ENCODE measurements around the gene BRPF1. TPM values are rescaled to one million over a fixed set of nuclear protein-coding genes. Genes with fewer than 3 reads are reported as not detected.

Gene BRPF1
- total and polyA plus RNA-seq, 4 experiments from 2014 or later, result 3.0 to 40.5 (median 31.8) TPM

DNA sequence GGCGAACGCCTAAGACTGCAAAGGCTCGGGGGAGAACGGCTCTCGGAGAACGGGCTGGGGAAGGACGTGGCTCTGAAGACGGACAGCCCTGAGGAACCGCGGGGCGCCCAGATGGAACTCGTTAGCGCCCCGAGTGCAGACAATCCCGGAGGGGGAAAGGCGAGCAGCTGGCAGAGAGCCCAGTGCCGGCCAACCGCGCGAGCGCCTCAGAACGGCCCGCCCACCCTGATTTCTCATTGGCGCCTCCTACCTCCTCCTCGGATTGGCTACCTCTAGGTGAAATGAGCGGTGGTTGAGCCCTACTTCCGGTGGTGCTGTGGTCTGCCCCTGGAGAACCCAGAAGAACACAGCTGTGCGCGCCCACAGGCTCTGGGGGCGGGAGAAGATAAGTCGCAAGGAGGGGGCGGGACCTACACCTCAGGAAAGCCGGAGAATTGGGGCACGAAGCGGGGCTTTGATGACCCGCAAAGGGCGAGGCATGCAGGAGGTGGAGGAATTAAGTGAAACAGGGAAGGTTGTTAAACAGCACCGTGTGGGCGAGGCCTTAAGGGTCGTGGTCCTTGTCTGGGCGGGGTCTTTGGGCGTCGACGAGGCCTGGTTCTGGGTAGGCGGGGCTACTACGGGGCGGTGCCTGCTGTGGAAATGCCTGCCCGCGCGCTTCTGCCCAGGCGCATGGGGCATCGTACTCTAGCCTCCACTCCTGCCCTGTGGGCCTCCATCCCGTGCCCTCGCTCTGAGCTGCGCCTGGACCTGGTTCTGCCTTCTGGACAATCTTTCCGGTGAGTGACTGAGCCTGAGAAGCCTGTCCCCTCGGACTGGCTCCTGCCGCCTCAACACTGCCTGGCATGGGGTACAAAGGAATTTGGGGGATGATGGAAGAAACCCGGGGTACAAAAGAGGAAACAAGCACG lies 18.4 kb downstream of the BRPF1 start, which contains the start of gene OGG1:
Gene OGG1 (plus strand): TSS at position 308 of the 911 bp plus-strand sequence. CDS start 335 bp downstream, at position 643.
- H3K4me1 Mint-ChIP-seq, result peaks cover 25 to 54% (median 39%) of the 10 kb centered on the region in 4 donors
- Histone ChIP-seq H3K27ac (ENCODE audit: low read depth, low read length) (peak within 1 kb of the TSS; percentile 59), H3K9me3 (ENCODE audit: control insufficient read depth in 1 of 2, low read length in 2 of 2) (no peaks in the 10 kb centered on the region), H3K36me3 (ENCODE audit: insufficient read depth, low read length) (peaks cover 43% of the 10 kb centered on the region), H3K4me3 (ENCODE audit: low read length in 2 of 2) (peak within 1 kb of the TSS; percentile 58 to 92), H3K27me3 (ENCODE audit: insufficient read depth, low read length) (no peaks in the 10 kb centered on the region), H3K4me1 (ENCODE audit: insufficient read depth, low read length) (peaks cover 38% of the 10 kb centered on the region)
- CTCF ChIA-PET (ENCODE audit: partially characterized antibody), result interaction anchor here (0.8 to 3.2 kb wide), 6 partner anchors 10 to 60 kb away, joined by 3 to 17 read pairs (median 4); partner anchors contain the start of genes BRPF1 and TTLL3
- peak within 1 kb of the TSS; percentile 93 to 98 (median 95) for H3K27ac Mint-ChIP-seq
- H3K9me3 Mint-ChIP-seq, result no peaks in the 10 kb centered on the region
- POLR2A ChIA-PET (ENCODE audit: partially characterized antibody), result interaction anchor here (0.9 to 4.1 kb wide), 16 partner anchors 10 to 353 kb away, joined by 3 to 60 read pairs (median 8); partner anchors contain the start of genes ARPC4, BRPF1, CAMK1 and CRELD1
- no peaks in the 10 kb centered on the region for H3K27me3 Mint-ChIP-seq
- DNase-seq, result peak; percentile 95 to 98 (median 96)
- intact Hi-C loops (cut with micrococcal nuclease), result loop anchor here (1.0 kb wide), 7 partner anchors 19 to 354 kb away; partner anchors contain the start of genes BRPF1, CRELD1, JAGN1 and MTMR14
- H3K4me3 Mint-ChIP-seq, result peak within 1 kb of the TSS; percentile 88 to 98 (median 96)
- peaks cover 29 to 68% of the 10 kb centered on the region in 2 donors for H3K36me3 Mint-ChIP-seq

DNA sequence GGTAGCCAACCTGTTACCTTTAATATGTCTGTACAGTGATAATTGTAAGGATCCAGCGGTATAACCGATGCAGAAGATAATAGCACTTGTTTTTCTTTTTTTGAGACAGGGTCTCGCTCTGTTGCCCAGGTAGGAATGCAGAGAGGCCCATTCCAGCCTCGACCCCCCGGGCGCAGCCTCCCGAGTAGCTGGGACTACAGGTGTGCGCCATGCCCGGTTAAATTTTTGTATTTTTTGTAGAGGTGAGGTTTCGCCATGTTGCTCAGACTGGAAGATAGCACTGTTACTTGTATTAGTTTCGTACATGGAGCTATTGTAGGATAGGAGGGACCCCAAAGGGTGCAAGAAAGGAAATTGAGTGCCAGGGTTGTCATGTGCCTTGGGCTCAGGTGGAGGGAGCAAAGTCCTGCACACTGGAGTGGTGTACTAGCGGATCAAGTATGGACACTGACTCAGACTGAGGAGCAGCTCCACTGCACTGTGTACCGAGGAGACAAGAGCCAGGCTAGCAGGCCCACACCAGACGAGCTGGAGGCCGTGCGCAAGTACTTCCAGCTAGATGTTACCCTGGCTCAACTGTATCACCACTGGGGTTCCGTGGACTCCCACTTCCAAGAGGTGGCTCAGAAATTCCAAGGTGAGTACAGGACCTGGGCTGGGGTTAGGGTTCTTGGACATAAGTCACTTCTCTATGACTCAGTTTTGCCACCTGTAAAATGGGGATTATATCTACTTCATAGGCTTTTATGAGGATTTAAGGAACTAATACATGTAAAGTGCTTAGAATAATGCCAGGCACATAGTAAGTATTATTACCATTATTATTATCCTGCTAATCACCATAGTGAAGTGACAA lies 19.2 kb downstream of the BRPF1 start:
- no peaks in the 10 kb centered on the region for H3K27me3 Mint-ChIP-seq
- CTCF ChIA-PET (ENCODE audit: partially characterized antibody), result interaction anchor here (0.7 kb wide), 1 partner anchor 19 kb away, joined by 3 read pairs; the partner anchor contains the start of gene BRPF1
- no peaks in the 10 kb centered on the region for H3K9me3 ChIP-seq (ENCODE audit: control insufficient read depth in 1 of 2, low read length in 2 of 2)
- POLR2A ChIA-PET (ENCODE audit: partially characterized antibody), result interaction anchor here (1.1 to 4.1 kb wide), 11 partner anchors 11 to 354 kb away, joined by 3 to 60 read pairs (median 14); partner anchors contain the start of genes ARPC4, BRPF1, CAMK1 and CRELD1
- peak overlapping the region; percentile 59 for H3K27ac ChIP-seq (ENCODE audit: low read depth, low read length)
- H3K36me3 Mint-ChIP-seq, result peaks cover 30 to 62% of the 10 kb centered on the region in 2 donors
- no peaks in the 10 kb centered on the region for H3K27me3 ChIP-seq (ENCODE audit: insufficient read depth, low read length)
- peak overlapping the region; percentile 88 to 98 (median 96) for H3K4me3 Mint-ChIP-seq
- H3K4me1 ChIP-seq (ENCODE audit: insufficient read depth, low read length), result peaks cover 47% of the 10 kb centered on the region
- H3K4me3 ChIP-seq (ENCODE audit: low read length in 2 of 2), result peak overlapping the region; percentile 58 to 92
- H3K27ac Mint-ChIP-seq, result peak overlapping the region; percentile 93 to 98 (median 95)
- peaks cover 34% of the 10 kb centered on the region for H3K36me3 ChIP-seq (ENCODE audit: insufficient read depth, low read length)
- H3K9me3 Mint-ChIP-seq, result no peaks in the 10 kb centered on the region
- H3K4me1 Mint-ChIP-seq, result peaks cover 29 to 62% (median 42%) of the 10 kb centered on the region in 4 donors
- intact Hi-C loops (cut with micrococcal nuclease), result loop anchor here (1.0 kb wide), 2 partner anchors 140 to 354 kb away; partner anchors contain the start of gene JAGN1
- DNase-seq, result no peak

DNA sequence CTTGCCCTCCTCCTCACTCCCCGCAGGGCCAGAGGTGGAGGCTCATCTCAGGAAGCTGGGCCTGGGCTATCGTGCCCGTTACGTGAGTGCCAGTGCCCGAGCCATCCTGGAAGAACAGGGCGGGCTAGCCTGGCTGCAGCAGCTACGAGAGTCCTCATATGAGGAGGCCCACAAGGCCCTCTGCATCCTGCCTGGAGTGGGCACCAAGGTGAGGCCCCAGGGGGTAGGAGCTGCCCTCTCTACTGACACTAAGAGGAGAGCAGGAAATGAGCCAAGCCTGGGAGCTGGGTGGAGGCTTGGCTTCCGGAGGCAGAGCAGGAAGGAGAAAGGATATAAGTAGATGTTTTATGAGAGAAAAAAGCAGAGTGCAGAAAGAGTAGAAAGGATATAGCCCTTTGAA lies 23.1 kb downstream of the BRPF1 start:
- H3K27me3 ChIP-seq (ENCODE audit: insufficient read depth, low read length), result no peaks in the 10 kb centered on the region
- H3K36me3 Mint-ChIP-seq, result peaks cover 37 to 56% of the 10 kb centered on the region in 2 donors
- intact Hi-C loops (cut with micrococcal nuclease), result no loop called here
- H3K27me3 Mint-ChIP-seq, result no peaks in the 10 kb centered on the region
- no peak overlapping the region for H3K4me3 ChIP-seq (ENCODE audit: low read length in 2 of 2)
- DNase-seq, result no peak
- peaks cover 43% of the 10 kb centered on the region for H3K4me1 ChIP-seq (ENCODE audit: insufficient read depth, low read length)
- ChIA-PET CTCF (ENCODE audit: partially characterized antibody) (interaction anchor here (1.0 to 2.7 kb wide), 3 partner anchors 13 to 27 kb away, joined by 3 to 10 read pairs (median 4); no protein-coding TSS in a partner anchor), POLR2A (ENCODE audit: partially characterized antibody) (interaction anchor here (0.8 to 2.2 kb wide), 6 partner anchors 14 to 105 kb away, joined by 4 to 10 read pairs (median 4); partner anchors contain the start of genes ARPC4, MTMR14 and TADA3)
- H3K9me3 ChIP-seq (ENCODE audit: control insufficient read depth in 1 of 2, low read length in 2 of 2), result no peaks in the 10 kb centered on the region
- H3K27ac Mint-ChIP-seq, result peak overlapping the region; percentile 11 to 93 (median 77)
- no peaks in the 10 kb centered on the region for H3K9me3 Mint-ChIP-seq
- peak overlapping the region; percentile 6 for H3K27ac ChIP-seq (ENCODE audit: low read depth, low read length)
- peak overlapping the region; percentile 43 to 85 (median 70) for H3K4me3 Mint-ChIP-seq
- H3K36me3 ChIP-seq (ENCODE audit: insufficient read depth, low read length), result peaks cover 37% of the 10 kb centered on the region
- H3K4me1 Mint-ChIP-seq, result peaks cover 28 to 50% (median 36%) of the 10 kb centered on the region in 4 donors

DNA sequence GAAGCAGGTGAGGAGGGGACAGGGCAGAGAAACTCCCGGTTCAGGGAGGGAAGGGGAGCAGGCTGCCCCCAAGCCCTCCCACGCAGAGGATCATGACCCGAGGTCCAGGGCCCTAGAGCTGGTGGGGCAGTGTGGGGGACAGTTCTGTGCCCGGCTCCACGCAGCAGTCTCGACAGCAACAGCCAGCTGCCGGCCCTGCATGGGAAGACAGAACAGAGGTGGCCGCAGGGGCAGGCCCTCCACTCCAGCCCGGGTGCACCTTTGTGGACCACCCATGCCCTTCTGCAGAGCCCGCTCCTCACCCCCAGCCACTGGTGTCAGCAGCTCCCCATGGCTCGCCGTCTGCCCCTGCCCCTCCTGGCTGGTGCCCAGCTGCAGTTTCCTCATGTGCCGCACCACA lies 25.9 kb downstream of the BRPF1 start:
- Mint-ChIP-seq H3K36me3 (peaks cover 43% of the 10 kb centered on the region in 2 donors), H3K4me3 (no peak overlapping the region), H3K4me1 (peaks cover 13 to 24% (median 17%) of the 10 kb centered on the region in 4 donors), H3K27me3 (no peaks in the 10 kb centered on the region), H3K27ac (no peak overlapping the region), H3K9me3 (no peaks in the 10 kb centered on the region)
- H3K9me3 ChIP-seq (ENCODE audit: control insufficient read depth in 1 of 2, low read length in 2 of 2), result no peaks in the 10 kb centered on the region
- peaks cover 21% of the 10 kb centered on the region for H3K4me1 ChIP-seq (ENCODE audit: insufficient read depth, low read length)
- H3K36me3 ChIP-seq (ENCODE audit: insufficient read depth, low read length), result peaks cover 27% of the 10 kb centered on the region
- intact Hi-C loops (cut with micrococcal nuclease), result no loop called here
- H3K27me3 ChIP-seq (ENCODE audit: insufficient read depth, low read length), result no peaks in the 10 kb centered on the region
- H3K27ac ChIP-seq (ENCODE audit: low read depth, low read length), result no peak overlapping the region
- no peak for DNase-seq
- ChIA-PET CTCF (ENCODE audit: partially characterized antibody) (no interaction called here), POLR2A (ENCODE audit: partially characterized antibody) (interaction anchor here (1.0 kb wide), 1 partner anchor 47 kb away, joined by 3 read pairs; no protein-coding TSS in a partner anchor)
- no peak overlapping the region for H3K4me3 ChIP-seq (ENCODE audit: low read length in 2 of 2)

DNA sequence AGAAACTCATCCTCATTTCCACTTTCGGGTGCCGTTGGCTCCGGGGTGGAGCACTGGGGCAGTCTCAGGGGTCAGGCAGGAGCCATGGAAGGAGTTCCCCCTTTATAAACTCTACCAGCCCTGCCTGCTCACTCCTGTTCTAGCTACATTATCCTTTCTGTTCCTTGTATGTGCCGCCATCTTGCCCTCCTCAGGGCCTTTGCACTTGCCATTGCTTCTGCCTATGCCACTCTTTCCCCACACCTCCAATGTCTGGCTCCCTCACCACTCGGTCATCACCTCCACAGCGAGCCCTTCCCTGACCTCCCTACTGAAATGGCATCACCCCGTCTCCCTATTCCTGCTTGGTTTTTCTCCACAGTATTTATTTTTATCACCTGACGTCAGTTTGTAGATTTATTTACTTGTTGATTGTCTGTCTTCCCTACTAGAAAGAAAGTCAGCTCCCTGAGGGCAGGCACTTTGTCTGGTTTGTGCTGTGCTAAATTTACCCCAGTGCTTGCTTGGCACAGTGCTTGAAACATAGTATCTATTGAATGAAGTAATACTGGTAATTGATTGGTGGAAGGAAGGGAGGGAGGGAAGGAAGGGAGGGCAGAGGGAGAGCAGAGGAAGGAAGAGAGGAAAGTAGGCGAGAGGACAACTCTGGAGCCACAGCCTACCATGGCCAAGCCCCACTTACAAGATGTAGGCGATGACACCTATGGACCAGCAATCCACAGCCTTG lies 29.4 kb downstream of the BRPF1 start:
- no peak overlapping the region for H3K4me3 Mint-ChIP-seq
- peaks cover 0 to 7% (median 1%) of the 10 kb centered on the region in 4 donors for H3K4me1 Mint-ChIP-seq
- Histone ChIP-seq H3K27me3 (ENCODE audit: insufficient read depth, low read length) (no peaks in the 10 kb centered on the region), H3K4me3 (ENCODE audit: low read length in 2 of 2) (no peak overlapping the region), H3K36me3 (ENCODE audit: insufficient read depth, low read length) (peaks cover 18% of the 10 kb centered on the region), H3K27ac (ENCODE audit: low read depth, low read length) (no peak overlapping the region), H3K4me1 (ENCODE audit: insufficient read depth, low read length) (peaks cover 1% of the 10 kb centered on the region), H3K9me3 (ENCODE audit: control insufficient read depth in 1 of 2, low read length in 2 of 2) (no peaks in the 10 kb centered on the region)
- ChIA-PET POLR2A (ENCODE audit: partially characterized antibody) (no interaction called here), CTCF (ENCODE audit: partially characterized antibody) (no interaction called here)
- intact Hi-C loops (cut with micrococcal nuclease), result no loop called here
- H3K36me3 Mint-ChIP-seq, result peaks cover 29 to 31% of the 10 kb centered on the region in 2 donors
- H3K27me3 Mint-ChIP-seq, result no peaks in the 10 kb centered on the region
- H3K9me3 Mint-ChIP-seq, result no peaks in the 10 kb centered on the region
- no peak for DNase-seq
- H3K27ac Mint-ChIP-seq, result peak overlapping the region in 2 of 7 donors; percentile 12 to 17

DNA sequence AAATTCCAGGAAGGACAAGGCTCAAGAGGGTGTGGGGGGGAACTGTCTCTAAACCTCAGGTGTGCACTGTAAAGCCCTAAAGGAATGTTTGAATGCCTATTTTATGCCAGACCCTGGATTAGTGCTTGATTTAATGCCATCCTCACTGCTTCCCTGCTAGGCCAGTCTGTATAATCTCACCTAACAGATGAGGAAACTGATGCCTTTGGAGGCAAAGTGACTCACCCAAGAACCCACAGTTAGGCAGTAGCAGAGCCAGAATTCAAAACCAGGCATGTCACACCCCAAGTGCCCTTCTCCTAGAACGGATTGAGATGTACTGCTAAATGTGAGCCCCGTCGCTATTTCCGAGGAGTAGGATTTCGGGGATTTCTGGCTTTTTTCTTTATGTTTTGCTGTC lies 30.4 kb downstream of the BRPF1 start:
- Histone ChIP-seq H3K36me3 (ENCODE audit: insufficient read depth, low read length) (peaks cover 9% of the 10 kb centered on the region), H3K4me1 (ENCODE audit: insufficient read depth, low read length) (no peaks in the 10 kb centered on the region), H3K27me3 (ENCODE audit: insufficient read depth, low read length) (no peaks in the 10 kb centered on the region), H3K9me3 (ENCODE audit: control insufficient read depth in 1 of 2, low read length in 2 of 2) (no peaks in the 10 kb centered on the region), H3K4me3 (ENCODE audit: low read length in 2 of 2) (no peak overlapping the region), H3K27ac (ENCODE audit: low read depth, low read length) (no peak overlapping the region)
- no peak overlapping the region for H3K27ac Mint-ChIP-seq
- H3K4me1 Mint-ChIP-seq, result peaks cover 2 to 7% (median 4%) of the 10 kb centered on the region in 4 donors
- H3K4me3 Mint-ChIP-seq, result no peak overlapping the region
- intact Hi-C loops (cut with micrococcal nuclease), result no loop called here
- ChIA-PET POLR2A (ENCODE audit: partially characterized antibody) (no interaction called here), CTCF (ENCODE audit: partially characterized antibody) (no interaction called here)
- DNase-seq, result no peak
- peaks cover 21 to 24% of the 10 kb centered on the region in 2 donors for H3K36me3 Mint-ChIP-seq
- no peaks in the 10 kb centered on the region for H3K9me3 Mint-ChIP-seq
- H3K27me3 Mint-ChIP-seq, result no peaks in the 10 kb centered on the region
